Epithelial cell of prostate (primary cell): ENCODE measurements around the gene OGG1.

Experiments
- DNase-seq: peaks from one replicate; pipeline ENCODE4 v3.0.0-alpha.2; 2011; ENCODE audit warnings: low read depth, low spot score
- H3K27ac ChIP-seq: fragments of 450-650 bp; 2 replicates; pipeline ENCODE4 v1.5.1; 2017; ENCODE audit warnings: mild to moderate bottlenecking

OGG1 gene

GRCh38 chr3:9781978-9782603 is 32.3 kb downstream of the OGG1 start:
- no peak for DNase-seq
- H3K27ac ChIP-seq = peak overlapping the region; percentile 60

GRCh38 chr3:9782770-9783169 is 33.0 kb downstream of the OGG1 start:
- no peak for DNase-seq
- peak overlapping the region; percentile 60 for H3K27ac ChIP-seq

- H3K27ac ChIP-seq = peak overlapping the region; percentile 60
- DNase-seq = no peak
These were observed 34.2 kb downstream of the OGG1 start for GRCh38 chr3:9783954-9784353.

- no peak for DNase-seq
- H3K27ac ChIP-seq = peak overlapping the region; percentile 24
These were observed 35.2 kb downstream of the OGG1 start for GRCh38 chr3:9784965-9785364.

GRCh38 chr3:9785602-9786001 is 35.9 kb downstream of the OGG1 start:
- no peak for DNase-seq
- peak overlapping the region; percentile 24 for H3K27ac ChIP-seq

GRCh38 chr3:9786209-9786739 is 36.5 kb downstream of the OGG1 start:
- DNase-seq = no peak
- no peak overlapping the region for H3K27ac ChIP-seq

- no peak overlapping the region for H3K27ac ChIP-seq
- no peak for DNase-seq
These were observed 37.3 kb downstream of the OGG1 start for GRCh38 chr3:9786825-9787669.

- no peak overlapping the region for H3K27ac ChIP-seq
- DNase-seq = no peak
These were observed 38.0 kb downstream of the OGG1 start for GRCh38 chr3:9787714-9788113.

- no peak for DNase-seq
- H3K27ac ChIP-seq = peak overlapping the region; percentile 86
These were observed 41.4 kb downstream of the OGG1 start for GRCh38 chr3:9791127-9791526.

GRCh38 chr3:9791790-9792404 is 42.1 kb downstream of the OGG1 start:
- peak overlapping the region; percentile 86 for H3K27ac ChIP-seq
- DNase-seq = no peak

GRCh38 chr3:9792405-9793160 is 42.8 kb downstream of the OGG1 start, which contains the start of the genes ARPC4 and TADA3:
ARPC4 (plus strand) TSS chr3:9793082; CDS start chr3:9793122, 40 bp downstream.
TADA3 (minus strand) TSS chr3:9792473; CDS start chr3:9791466, 1,007 bp downstream.
- peak within 1 kb of the TSS; percentile 86 for H3K27ac ChIP-seq
- DNase-seq = peak; percentile 76

GRCh38 chr3:9793161-9793781 is 43.5 kb downstream of the OGG1 start:
- H3K27ac ChIP-seq = peak overlapping the region; percentile 86
- no peak for DNase-seq

- no peak overlapping the region for H3K27ac ChIP-seq
- no peak for DNase-seq
These were observed 44.6 kb downstream of the OGG1 start for GRCh38 chr3:9794400-9794799.

GRCh38 chr3:9795207-9795606 is 45.5 kb downstream of the OGG1 start:
- H3K27ac ChIP-seq = no peak overlapping the region
- no peak for DNase-seq

GRCh38 chr3:9797196-9797945 is 47.6 kb downstream of the OGG1 start:
- DNase-seq = no peak
- no peak overlapping the region for H3K27ac ChIP-seq

GRCh38 chr3:9800529-9800928 is 50.8 kb downstream of the OGG1 start:
- H3K27ac ChIP-seq = no peak overlapping the region
- no peak for DNase-seq

GRCh38 chr3:9803494-9803893 is 53.7 kb downstream of the OGG1 start:
- DNase-seq = no peak
- H3K27ac ChIP-seq = no peak overlapping the region

GRCh38 chr3:9804996-9805395 is 55.2 kb downstream of the OGG1 start:
- DNase-seq = no peak
- no peak overlapping the region for H3K27ac ChIP-seq

GRCh38 chr3:9806137-9806536 is 56.4 kb downstream of the OGG1 start:
- DNase-seq = no peak
- no peak overlapping the region for H3K27ac ChIP-seq
